ENCODE results near the gene SLCO2A1.

The SLCO2A1 gene

DNA sequence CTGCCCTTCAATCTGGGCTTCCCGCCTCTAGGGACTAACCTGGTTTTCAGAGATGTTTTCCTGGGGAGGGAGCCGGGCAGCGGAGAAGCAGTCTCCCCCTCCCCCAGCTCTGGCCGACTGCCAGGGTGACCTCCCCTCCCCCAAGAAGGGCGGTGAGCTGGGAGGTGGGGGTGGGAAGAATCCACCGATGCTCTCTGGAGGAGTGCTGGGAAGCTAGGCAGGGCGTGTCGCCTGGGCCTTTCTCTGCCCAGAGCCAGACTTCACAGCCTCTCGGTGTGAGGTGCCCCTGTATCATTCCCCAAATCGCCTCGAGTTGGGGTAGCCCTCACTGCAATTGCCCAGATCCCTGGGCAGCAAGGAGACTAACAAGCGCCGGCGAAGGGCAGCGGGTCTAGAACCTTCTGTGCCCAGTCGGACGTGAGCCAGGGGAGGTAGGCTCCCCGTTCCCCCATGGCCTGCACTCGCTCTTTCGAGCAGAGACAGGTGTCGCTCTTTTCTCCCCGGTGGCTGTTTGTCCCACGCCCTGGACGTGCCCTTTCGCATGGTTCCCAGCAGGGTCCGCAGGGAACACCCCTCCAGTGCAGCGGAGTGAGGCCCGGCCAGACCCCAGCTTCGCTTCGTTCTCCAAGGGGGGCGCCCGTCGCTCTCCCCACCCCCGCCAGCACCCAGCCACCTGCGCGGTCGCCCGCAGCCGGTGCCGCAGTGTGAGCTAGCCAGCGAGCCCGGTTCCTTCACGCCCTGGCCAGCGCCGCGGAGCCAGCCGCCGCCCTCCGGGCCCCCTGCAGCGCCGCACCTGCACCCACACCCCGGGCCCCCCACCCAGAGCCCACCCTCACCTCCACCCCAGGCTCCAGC lies 135.1 kb downstream of the SLCO2A1 start:
- DNase-seq: no peak

DNA sequence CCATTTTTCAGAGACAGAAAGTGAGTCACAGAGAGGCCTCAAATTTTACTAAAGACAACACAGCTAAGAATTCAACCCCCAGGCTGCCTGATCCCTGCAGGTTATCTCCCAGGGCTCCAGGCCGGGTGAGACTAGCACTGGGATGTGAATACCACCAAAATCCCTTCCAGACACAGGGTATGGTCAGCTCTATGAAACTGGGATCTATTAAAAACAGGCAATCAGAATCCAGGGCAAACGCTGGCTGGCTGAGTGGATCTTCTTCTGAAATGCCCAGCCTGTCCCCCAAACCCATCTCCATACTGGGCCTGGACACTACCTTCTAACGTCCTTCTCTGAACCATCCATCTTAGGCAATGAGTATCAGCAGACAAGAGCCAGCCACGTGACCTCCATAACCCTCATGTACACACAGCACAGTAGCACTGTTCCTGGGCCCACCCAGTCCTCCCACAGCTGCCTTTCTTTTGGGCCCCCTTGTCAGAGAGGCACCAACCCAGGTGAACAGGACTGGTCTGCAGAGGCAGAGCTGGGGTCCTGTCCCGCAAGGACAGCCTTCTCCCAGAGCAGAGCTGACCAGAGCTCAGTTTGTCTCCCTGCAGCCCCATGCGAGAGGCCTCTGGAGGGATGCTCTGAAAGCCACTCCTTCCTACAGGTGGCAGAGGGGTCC lies 135.9 kb downstream of the SLCO2A1 start:
- no peak for DNase-seq

DNA sequence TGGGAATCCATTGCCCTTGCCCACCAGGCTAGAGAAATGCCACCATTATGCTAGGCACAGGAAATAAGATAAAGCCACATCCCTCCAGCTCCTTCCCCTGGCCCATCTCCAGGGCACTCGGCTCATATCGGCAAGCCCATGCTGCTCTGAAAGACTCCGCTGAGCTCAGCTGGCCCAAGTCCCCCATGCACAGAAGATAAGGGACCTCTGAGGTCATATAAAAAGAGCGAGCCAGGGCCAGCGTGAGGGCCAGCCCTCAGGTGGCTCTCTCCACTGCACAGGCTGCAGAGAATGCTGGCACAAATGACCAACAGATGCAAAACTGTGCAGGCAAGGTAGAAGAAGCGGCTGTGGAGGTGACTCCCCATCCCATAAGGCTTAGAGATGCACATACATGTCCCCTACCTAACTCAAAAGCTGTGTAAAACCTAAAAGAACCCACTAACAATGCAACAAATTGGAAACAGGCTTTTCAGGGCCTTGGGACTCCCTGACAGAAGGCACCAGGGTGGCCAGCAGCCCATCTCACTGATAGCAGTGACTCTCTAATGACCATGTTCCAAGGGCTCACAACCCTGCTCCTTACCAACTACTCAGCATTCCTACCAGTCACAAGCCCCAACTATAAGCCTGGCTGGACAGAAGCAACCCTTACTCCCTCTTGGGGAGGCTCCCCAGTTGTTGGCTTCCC lies 137.0 kb downstream of the SLCO2A1 start:
- no peak for DNase-seq

DNA sequence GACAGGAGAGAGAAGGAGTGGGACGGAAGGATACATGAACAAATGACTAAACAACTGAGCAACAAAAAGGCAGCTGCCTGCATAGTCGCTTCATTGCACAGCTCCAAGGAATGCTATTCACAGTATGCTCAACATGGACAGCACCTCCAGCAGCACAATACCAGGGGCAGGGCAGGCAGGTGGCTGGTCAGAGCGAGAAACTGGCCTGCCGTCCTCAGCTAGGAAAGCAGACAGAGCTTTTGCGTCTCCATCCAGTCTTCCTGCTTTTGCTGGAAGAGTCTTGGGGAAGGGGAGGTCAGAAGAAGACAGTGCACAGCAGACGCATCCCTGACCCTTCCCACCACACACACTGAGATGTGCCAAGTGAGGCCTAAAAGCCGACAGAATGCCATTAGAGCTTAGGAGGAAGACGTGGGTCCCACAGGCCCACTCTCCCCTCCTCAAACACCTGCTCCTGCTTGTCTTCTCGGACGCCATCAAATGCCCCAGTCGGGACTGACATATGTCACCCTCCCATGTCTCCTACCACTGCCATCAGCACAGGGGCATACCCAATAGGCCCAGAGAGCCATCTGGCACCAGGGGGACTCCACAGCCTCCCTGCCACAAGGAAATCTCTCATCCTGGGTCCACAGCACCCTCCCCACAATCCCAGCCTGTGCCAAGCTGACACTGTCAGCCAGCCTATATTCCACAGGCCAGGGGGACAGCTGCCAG lies 137.9 kb downstream of the SLCO2A1 start:
- DNase-seq: no peak

DNA sequence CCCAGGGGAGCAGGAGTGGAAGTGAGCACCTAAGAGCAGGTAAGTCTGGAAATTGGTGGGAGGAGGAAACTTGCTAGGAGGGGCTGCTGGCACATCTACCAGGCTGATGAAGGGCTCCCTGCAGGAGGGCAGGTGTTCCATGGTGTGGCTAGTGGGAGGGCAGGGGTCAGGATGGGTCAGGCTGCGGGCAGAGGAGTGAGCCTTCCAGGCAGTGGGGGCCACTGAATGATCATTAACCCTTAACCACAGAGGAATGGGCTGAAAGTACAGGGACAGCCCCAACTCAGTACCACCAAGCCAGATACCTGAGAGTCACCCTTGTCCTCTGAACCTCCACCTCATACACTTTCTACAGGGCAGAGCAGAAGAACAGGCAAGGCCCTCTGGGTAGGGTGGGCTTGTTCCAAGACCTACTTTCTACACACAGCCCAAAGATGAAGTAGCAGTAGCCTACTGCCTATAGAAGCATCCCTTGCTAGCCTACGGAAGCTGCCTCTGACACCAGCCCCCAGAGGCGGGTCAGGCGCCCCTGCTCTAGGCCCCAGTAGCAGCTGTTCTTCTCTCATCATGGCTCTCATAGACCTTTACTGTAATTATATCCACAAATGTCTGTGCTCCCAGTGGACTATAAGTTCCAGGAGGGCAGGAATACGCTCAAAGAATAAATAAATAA lies 138.6 kb downstream of the SLCO2A1 start:
- no peak for DNase-seq

DNA sequence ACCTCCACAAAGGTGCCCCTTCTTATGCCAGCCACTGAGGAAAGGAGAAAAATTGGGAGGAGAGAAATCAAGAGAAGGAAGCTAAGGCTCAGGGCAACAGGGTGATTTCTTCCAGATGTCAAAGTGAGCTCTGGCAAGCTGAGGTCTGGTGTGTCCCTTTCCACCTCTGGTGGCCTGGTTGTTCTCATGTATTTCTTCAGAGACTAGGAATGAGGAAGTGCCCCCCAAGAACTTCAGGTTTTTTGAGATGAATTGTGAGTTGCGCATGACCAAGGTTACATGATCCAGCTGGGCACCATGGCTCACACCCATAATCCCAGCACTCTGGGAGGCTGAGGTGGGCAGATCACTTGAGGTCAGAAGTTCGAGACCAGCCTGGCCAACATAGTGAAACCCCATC lies 139.7 kb downstream of the SLCO2A1 start:
- DNase-seq: no peak

DNA sequence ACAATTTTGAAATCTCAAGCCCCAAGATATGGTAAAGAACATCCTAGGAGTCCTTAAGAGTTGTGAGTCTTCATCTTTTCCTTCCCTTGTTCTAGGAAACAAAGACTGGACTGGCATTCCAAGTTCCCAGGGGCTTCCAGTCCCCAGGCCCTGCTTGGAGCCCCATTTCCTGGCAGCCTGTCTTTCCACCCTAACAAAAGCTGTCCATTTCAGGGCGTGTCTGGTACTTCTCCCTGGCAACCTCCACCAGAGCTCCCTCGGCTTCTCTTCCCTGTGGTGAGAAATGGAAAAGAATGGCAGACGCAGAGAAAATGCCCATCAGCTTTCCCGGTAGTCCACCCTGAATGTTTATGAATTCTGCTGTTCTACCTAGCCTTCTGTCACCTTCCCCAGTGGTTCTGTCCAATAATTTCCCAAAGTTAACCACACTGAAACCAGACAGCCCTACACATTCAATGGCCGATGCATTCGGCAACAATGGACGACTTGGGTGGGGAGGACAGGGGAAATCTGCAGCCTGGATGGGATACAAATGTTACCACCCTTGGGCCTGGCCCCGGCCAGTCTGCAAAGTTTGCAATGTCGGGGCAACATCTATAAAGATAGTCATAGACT lies 140.9 kb downstream of the SLCO2A1 start:
- DNase-seq: no peak

DNA sequence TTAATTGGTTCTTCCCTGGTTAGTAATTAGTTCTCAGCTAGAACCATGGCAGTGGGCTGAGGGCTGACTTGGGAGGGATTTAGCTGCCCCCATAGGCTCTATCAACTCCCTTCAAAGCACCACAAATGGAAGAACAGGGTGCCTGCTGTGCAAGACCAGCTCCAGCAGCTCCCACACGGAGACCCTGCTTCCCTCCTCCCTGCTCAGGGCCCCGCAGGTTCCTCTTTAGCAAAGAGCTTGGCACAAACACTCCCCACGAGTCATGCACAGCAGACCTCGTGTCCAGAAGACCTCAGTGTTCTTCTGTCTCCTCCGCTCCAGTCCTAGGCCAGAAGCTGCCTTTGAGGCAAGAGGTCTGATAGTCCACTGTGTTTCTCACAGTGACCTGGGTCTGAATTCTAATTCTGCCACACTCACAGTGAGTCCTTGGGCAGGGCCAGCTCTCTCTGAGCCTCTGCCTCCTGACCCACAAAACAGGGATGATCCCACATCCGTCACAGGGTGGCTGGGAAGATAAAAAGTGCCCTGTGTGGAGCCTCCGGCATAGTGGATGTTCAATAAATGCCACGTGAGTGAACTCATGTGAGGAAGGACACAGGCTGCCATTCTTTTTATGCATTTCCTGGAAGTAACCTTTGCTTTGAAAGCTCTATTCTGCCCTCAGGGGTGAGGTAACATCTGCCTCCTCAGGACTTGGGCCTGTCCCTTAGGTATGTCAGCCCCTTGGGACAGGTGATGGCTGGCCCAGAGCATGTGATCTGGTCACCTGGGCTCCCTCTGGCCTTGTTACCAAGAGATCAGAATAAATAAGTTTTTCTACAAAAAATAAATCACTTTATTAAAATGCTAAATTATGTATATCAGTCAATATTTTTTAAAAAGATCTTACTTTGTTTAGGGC lies 141.7 kb downstream of the SLCO2A1 start:
- DNase-seq: no peak

DNA sequence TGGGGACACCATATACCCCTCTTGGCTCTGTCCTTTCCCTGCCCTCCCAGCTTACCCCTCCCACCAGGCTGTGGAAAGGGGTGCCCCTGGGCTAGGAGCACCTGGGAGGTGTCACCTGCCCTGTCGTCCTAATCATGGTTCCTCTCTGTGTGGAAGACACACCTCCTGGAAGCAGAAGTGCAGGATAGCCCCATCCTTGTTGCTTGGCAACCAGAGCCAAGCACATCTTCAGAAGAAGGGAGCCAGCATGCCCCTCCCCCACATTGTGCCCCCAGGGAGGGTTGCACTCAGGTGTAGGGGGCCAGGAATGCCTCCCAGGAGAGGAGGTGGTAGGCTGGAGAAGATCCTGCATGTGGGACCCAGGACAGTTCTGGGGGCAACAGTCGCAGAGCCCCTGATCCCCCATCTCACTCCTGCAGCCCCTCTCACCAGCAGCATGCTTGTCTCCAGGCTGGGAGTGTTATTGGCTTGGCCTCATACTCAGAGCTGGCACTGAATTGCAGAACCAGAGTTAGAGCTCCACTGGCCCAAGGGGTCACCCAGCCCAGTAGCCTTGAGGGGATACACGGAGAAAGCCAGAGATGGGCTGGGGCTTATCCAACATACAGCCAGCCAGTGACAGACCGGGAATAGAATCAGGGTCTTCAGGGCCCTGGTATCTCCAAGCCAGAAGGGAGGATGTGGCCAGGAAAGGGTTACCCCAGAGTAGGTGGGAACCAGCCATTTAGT lies 142.5 kb downstream of the SLCO2A1 start:
- DNase-seq: no peak

DNA sequence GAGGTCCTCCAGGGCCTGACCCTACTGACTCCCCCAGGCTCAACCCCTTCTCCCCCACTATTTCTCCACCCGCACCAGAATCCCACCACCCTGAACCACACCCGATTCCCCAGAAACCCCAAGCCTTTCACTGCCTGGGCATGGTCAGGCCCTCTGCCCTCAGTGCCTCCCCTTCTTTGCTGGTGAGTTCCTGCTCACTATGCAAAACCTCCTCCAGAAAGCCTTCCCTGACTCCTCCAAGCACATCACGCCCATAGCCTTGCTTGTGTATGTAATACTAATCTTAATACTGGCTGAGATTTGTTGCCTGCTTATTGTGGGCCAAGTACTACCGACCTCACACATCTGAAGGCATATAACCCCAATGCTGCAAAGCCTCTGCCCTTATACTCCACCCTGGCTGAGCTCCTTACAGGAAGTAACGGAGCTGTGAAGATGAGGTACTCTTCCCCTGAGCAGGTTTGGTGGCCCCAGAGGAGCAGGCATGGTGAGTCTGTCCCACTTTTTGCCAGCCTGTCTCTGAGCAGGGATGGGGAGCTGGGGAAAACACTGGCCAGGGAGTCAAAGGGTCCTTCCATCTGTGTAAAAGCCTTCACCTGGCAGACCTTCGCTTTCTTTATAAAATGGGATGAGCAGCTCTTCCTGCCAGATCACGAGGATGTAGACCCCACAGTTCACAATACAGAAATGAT lies 143.5 kb downstream of the SLCO2A1 start:
- DNase-seq: no peak

DNA sequence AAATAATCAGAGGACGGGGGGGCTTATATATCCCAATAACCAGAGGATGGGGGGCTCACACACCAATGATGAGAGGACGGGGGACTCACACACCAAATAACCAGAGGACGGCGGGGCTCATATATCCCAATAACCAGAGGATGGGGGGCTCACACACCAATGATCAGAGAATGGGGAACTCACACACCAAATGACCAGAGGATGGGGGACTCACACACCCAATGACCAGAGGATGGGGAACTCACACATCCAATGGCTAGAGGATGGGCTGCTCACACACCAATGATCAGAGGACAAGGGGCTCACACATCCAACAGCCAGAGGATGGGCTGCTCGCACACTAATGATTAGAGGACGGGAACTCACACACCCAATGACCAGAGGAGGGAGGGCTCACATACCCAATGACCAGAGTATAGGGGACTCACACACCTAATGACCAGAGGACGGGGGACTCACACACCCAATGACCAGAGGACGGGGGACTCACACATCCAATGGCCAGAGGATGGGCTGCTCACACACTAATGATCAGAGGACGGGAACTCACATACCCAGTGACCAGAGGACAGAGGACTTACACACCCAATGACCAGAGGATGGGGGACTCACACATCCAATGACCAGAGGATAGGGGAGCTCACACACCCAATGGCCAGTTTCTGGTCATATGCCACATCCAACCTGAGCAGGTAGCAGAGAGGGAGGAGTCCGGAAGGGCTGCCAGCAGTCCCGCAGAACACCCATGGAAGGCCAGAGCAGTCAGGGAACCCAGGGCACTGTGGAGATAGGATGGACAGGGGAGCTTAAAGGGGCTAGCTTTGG lies 144.6 kb downstream of the SLCO2A1 start:
- no peak for DNase-seq

DNA sequence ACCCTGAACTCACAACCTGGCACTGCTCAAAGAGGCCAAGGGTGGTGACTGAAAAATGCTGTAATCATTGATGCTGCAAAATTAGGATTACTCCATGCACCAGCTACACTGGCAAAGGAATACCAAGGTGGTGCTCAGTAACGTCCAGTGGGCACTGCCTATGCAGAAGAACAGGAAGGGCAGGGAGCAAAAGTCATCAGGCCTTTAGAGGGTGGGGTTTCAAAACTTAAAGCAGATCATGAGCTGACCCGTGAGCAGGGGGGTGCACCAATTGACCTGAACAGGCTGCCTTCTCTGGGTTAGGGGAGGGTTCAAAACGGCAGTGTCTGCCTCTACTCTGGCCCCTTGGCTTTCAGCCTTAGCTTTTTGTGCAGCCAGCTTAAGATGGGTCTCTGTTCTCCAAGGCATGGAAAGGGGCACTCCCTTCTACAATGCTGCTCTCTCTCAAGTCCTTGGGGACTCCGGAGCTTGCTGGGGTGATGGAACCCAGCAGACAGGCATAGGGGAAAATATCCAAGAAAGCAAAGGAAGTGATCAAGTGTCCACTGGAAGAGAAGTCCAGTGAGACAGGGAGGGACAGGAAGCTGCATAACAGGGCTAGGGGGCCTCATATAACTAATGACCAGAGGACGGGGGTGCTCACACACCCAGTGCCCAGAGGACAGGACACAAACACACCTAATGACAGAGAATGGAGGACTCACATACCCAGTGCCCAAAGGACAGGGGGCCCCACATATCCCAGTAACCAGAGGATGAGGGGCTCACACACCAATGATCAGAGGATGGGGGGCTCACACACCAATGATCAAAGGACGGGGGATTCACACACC lies 145.5 kb downstream of the SLCO2A1 start:
- DNase-seq: no peak

DNA sequence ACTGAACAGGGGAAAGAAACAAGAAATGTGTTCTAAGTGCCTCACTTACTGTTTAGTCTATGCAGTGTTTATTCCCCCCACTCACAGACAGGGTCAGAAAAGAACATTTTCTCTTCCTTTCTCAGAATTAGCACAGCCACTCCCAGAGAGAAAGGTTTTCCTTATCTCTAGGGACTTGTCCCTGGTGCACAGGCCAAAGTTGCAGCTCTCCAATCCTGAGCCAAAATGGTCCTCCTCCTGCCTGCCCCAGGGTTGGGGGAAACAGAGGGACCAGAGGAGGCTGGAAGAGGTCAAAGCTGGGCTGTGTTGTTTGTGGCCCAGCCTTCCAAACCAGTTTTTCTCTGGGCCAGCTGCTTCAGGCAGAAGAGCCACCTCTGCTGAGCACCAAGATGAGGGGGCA lies 146.1 kb downstream of the SLCO2A1 start:
- no peak for DNase-seq

DNA sequence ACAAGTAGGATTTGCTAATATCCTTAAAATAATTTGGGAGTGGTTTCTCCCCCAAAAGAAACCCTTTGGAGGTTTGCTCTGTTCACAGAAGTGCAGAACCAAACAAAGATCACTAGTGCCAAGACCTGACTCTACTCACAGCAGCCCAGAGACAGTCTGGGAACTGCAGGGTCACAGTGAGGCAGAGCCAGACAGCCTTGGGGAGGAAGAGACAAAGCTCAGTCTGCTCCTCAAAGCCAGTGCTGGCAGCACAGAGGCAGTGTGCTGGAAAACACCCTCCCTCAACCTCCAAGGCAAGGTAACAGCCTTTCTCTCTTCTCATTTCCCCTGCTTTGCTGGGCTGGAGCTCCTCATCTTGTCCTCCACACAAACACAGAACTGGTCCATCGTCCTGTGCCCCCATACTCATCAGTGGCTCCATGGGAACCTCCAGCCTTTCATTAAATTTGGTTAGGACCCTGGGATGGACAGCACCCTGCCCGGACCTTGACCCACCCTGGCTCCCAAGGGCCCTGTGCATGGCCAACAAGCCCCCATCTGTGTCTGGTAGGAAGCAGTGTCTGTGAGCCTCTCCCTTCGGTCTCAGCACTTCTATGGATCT lies 146.6 kb downstream of the SLCO2A1 start:
- DNase-seq: no peak

DNA sequence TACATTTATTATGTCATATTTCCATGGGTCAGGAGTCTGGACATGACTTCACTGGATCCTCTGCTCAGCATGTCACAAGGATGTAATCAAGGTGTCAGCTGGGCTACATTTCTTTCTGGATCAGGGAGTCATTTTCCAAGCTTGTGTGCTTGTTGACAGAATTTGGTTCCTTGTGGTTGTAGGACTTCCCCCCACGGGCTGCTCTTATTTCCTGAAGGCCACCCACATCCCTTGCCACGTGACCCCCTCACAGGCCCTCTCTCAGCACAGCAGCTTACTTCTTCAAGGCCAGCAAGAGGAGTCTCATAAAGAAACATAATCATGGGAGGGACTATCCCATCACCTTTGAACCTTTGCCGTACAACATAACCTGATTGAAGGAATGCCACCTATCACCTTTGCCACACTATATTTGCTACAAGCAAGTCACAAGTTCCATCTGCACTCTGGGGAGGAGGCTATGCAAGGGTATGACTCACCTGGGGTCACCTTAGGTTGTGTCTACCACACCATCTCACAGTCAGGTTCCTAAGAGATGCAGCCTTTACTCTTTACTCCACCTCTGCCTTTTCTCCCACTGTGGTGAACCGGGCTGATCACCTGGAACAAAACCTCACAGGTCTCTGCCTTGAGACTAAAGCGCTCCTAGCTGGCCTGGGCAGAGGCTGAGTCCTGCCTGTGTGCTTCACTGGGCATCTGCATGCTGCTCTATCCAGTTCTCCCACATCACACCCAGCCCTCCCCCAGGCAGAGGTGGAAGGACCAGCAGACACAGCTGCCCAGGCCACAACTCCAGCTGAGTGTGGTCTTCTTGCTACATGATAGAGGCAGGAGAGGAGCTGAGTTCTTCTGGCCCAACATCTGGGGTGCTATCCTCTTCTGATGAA lies 147.5 kb downstream of the SLCO2A1 start:
- DNase-seq: no peak

DNA sequence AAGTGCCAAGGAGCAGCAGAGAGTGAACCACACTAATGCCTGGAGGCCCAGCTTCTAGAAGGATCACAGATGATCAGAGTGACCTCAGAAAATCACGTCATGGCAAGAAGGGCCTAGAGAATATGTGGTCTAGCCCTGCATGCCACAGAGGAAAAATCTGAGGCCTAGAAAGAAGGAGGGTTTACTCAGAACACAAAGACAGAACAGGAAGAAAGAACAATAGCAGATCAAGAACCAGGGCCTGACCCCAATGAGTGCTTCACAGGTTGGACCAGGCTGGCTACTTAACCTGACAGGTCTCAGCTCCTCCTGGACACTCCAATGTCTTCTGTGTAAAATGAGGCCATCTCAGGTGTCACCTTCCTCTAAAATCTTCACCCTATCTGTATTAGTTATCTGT lies 148.2 kb downstream of the SLCO2A1 start:
- no peak for DNase-seq

Measured in T-helper 9 cell (primary cell).